HG03280 (cell line): Measurements from ENCODE around the gene ABI3BP.
"Not testable (repeated sequence)": the region's sequence is repeated elsewhere in the genome, so short reads cannot be mapped to it uniquely, and the experiment has no call there.

Source experiments
- ATAC-seq: cut with Tn5 transposase; IDR thresholded peaks from one replicate; pipeline ENCODE4 v1.9.1; 2021; ENCODE audit warnings: mild to moderate bottlenecking, moderate library complexity; ENCODE audit not compliant: unreplicated experiment

Gene ABI3BP, protein sequence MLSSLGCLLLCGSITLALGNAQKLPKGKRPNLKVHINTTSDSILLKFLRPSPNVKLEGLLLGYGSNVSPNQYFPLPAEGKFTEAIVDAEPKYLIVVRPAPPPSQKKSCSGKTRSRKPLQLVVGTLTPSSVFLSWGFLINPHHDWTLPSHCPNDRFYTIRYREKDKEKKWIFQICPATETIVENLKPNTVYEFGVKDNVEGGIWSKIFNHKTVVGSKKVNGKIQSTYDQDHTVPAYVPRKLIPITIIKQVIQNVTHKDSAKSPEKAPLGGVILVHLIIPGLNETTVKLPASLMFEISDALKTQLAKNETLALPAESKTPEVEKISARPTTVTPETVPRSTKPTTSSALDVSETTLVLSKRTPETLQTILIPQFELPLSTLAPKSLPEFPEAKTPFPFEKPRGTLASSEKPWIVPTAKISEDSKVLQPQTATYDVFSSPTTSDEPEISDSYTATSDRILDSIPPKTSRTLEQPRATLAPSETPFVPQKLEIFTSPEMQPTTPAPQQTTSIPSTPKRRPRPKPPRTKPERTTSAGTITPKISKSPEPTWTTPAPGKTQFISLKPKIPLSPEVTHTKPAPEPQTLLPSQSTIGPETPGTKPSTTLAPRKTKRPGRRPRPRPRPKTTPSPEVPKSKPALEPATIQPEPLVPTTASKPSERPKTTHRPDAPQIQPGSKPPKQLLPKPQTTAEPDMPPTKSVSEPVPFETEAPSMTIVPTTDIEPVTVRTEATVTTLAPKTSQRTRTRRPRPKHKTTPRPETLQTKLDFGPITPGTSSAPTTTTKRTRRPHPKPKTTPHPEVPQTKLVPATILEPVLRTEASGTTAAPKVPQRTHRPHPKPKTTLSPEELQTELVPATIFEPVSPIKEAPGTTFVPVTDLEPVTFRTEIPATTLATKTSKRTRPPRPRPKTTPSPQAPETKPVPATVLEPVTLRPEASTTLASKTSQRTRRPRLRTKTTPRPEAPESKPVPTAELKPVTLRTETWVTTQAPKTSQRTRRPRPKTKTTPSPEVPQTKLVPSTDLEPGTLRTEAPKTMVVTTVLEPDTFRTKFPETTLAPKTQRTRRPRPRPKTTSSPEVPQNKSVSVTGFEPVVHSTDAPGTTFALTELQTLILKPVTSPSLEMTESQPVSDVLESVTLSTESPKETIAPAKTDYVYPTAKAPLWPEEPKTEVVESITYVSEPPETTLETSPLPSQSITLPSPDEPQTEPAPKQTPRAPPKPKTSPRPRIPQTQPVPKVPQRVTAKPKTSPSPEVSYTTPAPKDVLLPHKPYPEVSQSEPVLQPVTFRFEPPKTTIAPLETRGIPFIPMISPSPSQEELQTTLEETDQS (N-terminal part only)

DNA sequence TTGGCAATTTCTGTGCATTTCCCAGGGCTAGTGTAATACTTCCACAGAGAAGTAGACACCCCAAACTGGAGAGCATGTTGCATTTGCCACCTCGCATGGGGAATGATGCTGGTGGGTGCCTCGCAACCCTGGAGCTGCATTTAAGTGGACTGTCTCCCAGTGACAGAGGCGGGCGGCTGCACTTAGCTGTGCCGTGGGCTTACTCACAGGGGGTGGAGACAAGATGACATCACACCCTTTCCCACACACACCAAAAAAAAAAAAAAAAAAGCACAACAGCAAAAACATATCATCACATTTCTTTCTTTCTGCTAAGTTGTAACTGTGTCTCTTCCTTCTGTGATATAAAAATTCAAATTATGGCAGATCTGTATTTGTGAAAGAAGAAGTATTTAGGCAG is at the start of gene ABI3BP:
ABI3BP (minus strand) TSS at position 113 of the 400 bp plus-strand sequence; CDS start at position 76, 37 bp downstream.
- ATAC-seq: no peak

DNA sequence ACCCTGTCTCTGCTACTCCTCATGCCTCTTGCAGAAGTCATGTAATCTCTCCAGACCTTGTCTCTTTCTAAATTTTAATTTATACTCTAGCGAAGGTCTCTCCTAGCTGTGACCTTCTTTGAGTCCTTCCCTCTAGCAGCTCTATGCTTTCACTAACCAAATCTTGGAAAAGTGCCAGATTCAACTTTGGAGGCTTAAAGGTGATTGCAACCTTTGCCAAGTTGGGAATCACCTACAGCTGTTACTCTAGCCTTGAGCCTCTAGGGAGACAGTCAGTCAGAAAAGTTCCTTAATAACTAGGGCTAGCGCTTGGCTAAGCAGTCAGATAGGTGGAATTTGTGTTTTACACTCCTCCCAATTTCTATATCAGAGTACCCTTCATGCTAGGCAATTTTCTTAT is 46.1 kb upstream of the ABI3BP start:
- no peak for ATAC-seq

DNA sequence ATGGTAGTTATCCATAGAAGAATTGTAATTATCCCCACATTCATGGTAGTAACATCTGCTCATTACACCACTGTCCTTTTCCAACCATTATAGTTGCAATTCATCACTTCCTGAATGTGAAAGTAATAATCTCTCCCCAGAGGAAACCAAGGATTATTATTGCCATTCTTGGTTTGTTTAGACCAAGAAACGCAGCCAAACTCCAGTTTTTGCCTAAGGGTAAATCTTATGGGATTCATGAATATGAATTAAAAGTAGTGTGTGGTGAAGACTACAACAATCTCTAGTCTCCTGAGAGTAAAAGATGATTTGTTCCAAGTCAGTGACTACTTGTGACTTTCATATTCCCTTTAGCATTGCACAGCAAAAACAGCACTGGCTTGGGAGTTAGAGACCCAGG is 45.7 kb upstream of the ABI3BP start:
- ATAC-seq: no peak

DNA sequence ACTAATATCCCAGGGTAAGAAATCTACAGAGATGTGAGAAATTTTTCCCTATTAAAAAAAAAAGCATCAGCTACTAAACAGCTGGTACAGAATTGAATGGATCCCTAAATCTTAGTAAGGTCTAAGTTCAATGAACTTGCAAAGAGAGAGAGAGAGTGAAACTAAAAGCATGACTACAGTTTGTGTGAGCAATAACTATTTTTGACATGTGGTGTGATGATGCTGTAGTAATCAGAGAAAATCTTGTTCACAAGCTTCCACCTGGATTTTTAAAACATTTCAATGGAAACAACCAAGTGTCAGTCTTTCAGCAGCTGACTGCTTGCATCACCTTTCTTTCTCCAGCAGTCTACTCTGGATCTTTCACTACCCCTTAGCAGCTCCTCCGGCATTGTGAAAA is 45.2 kb upstream of the ABI3BP start:
- ATAC-seq: no peak

DNA sequence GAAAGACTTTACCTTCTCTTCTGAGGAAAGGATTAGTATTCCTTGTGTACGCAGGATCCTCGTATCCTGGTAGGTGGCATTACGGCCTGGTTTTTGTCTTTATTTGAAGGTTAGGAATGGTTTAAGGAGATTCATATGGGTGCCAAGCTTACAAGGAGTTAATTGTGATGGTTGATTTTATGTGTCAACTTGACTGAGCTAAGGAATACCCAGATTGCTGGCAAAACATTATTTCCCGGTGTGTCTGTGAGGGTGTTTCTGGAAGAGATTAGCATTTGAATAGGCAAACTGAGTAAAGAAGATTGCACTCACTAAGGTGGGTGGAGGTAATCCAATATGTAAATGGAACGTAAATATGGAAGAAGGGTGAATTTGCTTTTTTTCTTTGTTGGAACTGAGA is 44.4 kb upstream of the ABI3BP start:
- no peak for ATAC-seq

DNA sequence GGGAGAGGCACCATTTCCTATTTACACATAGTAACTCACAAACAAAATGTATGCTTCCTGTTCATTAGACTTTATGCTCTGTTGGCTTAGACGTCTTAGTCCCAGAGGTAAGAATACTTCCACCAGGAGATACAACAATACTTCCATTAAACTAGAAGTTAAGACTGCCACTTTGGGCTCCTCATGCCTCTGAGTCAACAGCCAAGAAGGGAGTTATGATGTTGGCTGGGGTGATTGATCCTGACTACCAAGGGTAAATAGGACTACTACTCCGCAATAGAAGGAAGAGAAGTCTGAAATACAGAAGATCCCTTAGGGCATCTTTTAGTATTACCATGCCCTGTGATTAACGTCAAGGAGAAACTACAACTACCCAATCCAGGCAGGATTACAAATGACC is 43.5 kb upstream of the ABI3BP start:
- no peak for ATAC-seq

DNA sequence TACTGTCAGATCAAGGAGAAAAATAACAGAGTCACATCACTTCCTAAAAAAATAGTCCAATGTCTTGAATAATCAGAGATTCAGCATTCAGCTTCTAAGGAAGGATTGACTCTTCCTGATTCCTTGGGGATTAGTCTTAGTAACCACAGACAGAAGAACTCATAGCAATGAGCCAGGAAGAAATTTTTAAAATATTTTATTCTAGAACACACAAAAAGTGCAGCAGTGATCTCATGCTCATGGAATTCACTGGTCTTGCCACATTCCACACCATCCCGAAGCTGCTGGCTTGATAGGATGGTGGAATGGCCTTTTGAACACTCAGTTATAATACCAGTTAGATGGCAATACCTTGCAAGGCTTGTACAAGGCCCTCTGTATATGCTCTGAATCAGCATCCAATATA is 43.0 kb upstream of the ABI3BP start:
- ATAC-seq: no peak

DNA sequence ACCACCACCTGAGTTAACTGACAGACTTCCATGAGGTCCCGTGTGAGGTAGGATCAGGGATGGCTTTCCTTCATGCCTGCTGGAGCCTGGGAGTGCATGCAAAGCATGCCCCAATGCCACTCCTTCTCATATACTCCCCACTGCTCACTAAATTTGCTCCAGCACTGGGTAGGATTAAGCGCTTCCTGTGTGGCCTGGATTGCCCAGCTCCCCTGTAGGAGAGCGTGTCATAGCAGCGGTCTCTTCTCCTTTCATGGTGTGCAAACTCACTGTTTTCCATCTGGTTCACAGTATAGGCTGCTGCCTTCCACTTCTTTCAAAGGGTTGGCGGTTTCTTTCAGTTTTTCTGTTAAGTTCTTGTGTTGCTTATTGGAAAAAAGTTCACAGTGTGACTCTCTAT is 34.1 kb upstream of the ABI3BP start:
- ATAC-seq: no peak

DNA sequence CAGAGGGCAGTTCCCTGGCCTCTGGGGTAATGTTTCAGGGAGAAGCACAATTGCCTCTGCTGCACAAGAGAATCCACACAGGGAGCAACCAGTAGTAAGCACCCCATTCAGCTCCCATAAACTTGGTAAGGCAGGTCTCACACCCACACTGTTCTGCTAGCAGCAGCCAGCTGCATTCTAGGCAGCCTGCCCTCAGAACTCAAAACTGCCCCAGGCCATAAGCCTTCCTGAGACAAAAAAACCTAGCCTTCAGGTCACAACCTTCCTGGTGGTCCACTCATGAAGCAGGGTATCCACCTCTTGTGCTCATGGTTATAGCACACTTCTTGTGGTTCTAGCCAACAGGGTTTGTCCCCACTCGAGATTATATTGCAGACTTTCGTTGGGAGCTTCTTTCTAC is 33.7 kb upstream of the ABI3BP start:
- ATAC-seq: no peak

DNA sequence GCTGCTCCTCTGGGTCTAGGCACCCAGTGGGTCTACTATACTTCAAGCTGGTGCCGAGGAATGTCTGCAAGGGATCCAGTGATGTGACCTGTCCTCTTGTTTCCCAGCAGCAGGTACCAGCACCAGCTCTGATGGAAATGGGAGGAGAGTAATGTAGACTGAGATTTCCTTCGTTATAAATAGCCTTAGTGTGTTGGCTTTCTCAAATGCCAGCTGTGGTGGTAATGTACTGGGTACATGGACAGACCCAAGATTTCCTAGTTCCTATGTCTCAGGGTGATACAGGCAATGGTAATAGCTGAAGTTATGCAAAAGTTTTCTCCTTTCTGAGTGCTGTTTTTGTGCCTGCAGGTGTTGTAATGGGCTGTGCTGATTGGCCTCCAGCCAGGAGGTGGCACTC is 33.0 kb upstream of the ABI3BP start:
- no peak for ATAC-seq

DNA sequence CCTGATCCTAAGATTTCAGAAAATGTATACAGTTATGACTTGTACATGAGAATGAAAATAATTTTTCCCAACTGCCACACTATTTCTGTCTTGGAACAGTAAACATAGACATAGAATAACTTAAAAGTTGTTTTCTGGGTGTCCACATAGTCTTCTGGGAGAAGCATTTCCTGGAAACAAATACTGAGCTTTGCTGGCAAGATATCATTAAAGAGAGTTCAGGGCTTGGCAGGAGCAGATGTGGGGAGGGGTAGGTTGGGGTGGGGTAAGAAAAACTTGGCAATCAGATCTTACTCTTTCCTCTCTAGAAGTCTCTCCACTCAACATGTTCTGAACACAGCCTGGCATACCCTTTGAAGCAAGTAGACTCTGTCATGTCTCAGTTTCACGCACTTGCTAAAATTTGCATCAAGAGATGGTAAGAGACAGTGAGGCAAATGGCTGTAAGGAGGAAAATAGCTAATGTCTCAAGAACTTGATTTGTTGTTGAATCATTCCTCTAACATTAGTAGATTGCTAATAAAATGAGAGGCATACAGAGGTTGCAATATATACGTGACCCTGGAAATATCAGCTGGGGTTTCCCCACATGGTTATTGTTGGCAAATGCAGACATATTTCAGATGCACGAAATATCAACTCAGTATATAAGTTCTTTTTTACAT is 27.3 kb upstream of the ABI3BP start:
- ATAC-seq: no peak

DNA sequence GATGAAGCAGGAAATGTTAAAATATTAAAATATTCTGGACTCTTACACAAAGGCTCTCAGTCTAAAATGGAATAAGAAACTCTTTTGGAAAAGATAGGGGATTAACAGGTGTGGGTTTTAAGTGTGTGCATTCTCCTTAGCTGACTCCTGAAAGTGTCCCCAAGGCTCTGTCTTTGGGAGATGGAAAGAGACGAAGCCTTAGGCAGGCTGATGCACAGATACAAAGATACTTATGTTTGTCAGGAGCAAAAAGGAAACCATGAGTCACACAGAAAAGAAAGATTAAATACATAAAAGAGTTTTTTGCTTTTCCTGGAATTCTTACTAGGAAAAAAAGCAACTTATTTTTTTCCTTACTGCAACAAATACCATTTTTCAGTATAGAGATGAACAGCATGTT is 23.8 kb upstream of the ABI3BP start:
- no peak for ATAC-seq

DNA sequence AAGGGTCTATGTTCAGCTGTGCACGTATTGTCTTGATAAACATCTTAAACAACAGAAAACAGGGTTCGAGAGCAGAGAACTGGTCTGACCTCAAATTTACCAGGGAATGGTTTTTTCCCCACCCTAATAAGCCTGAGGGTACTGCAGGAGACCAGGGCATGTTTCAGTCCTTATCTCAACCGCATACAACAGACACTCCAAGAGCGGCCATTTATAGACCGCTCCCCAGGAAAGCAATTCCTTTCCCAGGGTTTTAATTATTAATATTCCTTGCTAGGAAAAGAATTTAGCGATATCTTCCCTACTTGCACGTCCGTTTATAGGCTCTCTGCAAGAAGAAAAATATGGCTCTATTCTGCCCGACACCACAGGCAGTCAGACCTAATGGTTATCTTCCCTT is 19.1 kb upstream of the ABI3BP start:
- ATAC-seq: not testable (repeated sequence)

DNA sequence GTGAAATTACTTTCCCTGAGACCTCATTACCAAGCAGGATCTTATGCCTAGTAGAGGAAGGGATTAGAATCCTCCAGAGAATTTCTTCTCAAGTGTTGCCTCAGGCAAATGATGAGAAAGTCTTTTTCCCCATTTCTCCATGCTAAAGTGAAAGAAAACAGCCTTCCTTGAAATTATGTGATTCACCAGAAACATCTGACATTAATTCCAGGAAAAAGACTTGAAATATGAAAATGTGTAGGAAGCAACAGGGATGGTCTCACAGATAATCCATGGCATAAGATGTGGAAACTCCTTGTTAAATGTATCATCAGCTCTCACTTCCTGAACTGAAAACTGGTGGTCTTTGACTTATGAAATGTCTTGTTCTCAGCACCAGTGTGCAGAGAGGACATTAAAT is 17.9 kb upstream of the ABI3BP start:
- no peak for ATAC-seq

DNA sequence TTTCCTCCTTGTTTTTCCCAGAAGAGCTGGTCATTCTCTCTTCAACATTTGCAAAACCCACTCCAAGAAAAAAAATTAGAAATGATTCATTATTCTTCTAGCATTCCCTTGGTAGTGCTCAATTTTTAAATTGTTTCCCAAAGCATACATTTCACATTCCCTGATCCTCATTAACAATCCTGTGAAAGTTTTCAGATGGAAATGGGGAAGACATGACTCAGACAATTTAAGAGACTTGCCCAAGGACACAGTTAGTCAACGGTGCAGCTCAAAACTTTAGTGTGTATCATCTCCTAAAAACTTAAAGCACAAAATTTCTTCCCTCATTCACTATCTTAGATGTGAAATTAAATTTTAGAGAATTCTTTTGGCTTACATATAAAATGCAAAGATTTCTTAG is 17.1 kb upstream of the ABI3BP start:
- ATAC-seq: no peak

DNA sequence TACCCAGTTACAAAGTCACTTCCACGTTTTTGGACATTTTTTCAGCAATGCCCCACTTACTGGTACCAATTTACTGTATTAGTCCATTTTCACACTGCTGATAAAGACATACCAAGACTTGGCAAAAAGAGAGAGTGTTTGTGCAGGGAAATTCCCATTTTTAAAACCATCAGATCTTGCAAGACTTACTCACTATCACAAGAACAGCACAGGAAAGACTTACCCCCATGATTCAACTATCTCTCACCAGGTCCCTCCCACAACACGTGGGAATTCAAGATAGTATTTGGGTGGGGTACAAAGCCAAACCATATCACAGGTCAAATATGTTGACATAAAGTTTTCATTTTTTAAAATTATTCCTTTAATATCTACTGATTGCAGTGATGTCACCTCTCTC is 16.2 kb upstream of the ABI3BP start:
- no peak for ATAC-seq

DNA sequence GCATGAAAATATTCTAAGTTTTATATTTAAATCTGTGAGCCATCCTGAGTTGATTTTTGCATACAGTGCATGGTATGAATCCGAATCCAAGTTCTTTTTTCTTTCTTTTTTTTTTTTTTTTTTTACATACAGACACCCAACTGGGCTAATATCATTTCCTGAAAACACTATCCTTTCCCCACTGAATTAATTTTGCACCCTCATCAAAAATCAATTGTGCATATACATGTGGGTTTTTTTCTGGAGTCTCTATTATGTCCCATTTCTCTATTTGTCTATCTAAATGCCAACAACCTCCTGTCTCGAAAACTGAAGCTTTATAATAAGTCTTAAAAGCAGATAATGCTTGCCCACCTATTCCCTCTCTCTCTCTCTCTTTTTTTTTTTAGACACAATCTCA is 5.9 kb upstream of the ABI3BP start:
- no peak for ATAC-seq

DNA sequence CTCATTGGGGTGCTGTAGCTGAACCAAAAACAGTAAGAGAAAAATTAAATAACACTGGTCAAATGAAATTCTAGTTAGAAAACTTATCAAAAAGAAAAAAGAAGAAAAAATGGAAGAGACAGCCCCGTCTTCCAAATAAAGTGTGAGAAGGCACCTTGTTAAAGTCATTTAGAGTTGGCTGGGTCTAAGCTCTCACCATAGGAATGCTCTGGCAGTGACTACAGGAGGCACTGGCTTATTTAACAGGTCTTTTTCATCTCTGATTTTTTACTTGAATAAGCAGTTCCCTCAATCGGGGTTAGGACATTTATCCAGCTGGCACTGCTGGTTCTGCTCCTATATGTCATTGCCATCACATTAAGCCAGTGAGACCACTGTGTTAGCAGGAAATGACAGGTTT is 1.6 kb upstream of the ABI3BP start:
- ATAC-seq: no peak

DNA sequence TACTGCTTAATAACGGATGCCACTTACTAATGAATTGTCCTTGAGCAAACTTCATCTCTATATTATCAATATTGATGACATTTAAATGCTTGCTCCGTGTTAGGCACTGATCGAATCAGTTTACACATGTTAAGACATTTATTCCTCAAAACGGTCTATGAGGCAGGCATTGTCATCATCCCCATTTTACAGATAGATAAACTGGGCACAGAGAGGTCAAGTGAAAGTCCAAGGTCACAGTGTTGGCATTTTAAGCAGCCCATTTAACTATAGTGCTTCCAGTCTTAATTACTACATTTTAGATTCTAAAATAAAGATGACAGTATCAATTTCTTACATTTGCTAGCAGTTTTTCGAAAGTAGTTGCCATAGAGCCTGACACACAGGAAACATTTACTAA is 966 bp upstream of the ABI3BP start:
- ATAC-seq: no peak

DNA sequence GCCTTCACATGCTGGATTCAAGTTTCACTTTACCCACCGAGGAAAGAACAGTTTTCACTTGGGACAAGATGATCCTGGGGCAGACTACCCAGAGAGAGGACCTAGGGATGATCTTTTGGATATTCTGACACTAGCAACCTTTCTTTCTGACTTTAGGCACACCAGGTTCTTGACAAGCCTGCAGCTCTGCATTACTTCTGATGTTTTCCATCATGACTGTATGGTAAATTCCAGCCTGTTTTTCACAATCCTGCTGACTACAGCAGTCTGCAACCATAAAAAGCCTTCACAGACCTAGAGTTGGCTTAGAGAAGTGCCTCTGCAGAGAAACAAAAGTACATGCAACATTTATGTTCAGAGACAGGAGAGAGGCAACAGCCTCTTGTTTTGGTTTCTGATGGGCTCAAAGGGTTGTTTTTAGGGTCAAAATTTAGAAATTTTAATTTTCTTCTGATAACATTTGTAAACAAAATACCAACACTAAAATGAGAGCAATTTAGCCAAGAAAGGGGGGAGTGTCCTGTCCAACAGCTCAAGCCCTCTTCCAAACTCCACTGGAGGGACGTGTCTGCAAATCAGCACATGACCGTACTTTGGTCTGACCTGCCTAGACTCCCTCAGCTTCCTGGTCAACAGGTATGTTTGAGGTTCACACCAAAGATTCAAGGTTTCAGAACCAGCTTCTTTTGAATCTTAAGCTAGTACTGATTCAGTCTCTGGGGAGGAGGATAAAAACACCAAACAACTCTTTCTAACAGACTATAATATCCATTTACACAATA is 799 bp downstream of the ABI3BP start:
- no peak for ATAC-seq
